Colon (tissue), 2 donors: Measurements from ENCODE around the gene EPS8.

ENCODE experiments used
- FAIRE-seq: peaks from 2 replicates; lab custom pipeline; 2012; peaks lifted over from hg19 to GRCh38; lab: Jason Lieb, UNC
- donor health status: control.
- donor health status: control.

EPS8 gene

DNA sequence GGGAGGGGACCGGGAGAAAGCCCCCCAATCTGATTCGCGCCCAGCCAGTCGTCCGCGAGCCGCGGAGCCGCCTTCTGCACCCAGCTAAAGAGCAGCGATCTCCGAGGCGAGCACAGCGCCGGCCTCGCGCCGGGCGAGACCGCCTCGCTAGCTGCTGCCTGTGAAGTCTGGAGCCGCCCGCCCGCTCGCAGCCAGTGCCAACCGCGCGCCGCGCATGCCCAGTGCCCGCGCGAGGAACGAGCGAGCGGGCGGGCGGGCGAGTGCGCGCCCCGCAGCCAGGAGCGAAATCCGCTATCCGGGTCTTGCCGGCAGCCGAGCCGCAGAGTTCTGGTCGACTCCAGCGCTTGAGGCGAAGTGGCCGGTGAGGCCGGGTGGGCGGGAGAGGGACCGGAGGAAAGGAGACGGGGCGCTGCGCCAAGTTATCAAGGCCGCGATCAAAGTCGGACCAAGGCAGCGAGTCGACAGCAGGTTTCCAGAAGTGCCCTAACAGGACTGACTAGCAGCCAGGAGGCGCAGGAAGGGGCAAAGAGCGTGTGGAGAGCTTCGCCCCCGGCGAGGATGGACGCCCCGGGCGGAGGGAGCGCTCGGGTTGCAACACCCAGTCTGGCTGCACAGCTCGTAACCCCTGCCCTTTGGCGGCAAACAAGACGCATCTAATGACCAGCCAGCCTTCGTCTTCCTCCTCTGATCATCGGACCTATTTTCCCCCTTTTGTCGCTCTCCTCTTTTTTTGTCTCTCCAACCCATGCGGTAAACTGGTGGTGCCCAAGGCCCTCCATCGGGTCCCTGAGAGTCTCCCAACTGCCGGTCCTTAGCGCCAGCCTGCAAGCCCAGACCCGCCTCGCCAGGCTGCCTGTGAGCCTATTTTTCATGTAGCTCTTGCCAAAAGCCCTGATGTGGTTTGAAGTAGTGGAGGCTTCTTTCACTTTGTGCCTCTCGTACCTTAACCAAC, at the start of gene EPS8:
TSS of gene EPS8 (minus strand) at position 169 of the 952 bp plus-strand sequence. CDS start 106,437 bp downstream, outside the sequence.
- FAIRE-seq = no peak

DNA sequence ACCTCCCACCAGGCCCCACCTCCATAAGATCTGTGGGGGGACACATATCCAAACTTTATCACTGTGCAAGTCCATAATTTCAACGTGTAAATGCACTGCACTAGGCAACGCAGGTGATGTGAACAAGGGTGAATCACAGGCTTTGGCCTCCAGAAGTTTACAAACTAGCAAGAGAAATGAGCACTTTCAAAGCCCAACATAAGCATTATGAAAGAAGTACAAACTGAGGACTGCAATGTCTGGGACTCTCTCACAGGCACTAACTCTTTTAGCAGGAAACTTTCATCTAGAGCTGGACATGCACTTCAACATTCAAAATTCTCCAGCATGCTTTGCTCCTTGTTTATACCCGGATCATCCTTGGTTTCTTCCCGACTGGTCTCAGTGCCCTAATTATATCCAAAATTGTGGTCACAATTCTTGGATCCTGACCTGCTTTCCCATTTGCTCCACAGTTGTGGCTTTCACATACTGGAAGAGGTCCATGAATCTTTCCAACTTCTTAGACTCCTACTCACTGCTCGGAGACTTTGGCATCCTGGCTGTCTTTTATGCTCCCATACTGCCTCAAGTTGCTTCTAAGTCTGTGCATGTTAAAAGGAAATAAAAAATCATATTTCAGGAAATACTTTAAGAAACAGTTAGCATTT, 48.1 kb upstream of the EPS8 start:
- FAIRE-seq = no peak

DNA sequence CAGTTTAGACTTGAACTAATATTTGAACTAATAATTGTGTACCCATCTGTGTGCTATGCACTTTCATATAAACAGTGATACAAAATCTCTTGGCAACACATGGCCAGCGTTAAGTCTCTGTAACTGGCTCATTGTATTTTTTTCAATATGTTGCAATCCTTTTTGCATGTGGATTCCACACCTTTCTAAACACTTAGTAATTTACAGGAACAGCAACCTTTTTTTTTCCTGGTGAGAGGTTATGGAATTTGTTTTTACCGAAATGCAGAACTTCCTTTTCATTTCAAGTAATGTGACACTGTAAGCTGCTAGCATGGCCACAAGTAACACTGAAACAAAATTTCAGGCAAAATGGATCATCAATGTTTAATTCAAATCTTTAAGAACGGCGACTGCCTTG, 45.4 kb upstream of the EPS8 start:
- no peak for FAIRE-seq

DNA sequence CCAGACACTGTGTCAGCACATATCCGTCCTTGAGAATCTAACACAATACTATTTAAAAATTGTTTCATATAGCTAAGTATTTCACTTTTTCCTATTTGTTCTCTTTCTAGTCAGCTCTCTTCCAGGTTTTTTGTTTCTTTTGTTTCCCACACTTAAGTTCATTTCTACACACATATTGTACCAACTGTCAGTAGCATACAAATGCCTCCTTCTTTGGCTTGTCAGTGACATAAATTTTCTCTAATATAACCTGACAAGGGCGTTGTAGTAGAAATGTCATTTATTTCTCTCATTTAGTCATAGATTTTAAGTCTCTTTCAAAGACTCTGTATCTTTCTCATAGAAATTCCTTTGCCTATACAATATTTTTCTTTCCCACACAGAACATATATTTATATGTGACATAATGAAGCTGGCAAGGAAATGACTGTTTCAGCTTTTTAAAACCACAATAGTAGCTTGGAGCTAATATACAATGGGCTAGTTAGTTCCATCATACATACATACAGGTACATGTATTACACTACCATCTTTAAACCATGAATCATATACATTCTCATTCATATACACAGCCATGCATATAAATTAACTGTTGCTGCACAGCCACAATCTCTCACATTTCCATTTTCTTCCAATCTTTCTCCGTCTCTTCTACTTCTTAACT, 42.3 kb upstream of the EPS8 start:
- no peak for FAIRE-seq

DNA sequence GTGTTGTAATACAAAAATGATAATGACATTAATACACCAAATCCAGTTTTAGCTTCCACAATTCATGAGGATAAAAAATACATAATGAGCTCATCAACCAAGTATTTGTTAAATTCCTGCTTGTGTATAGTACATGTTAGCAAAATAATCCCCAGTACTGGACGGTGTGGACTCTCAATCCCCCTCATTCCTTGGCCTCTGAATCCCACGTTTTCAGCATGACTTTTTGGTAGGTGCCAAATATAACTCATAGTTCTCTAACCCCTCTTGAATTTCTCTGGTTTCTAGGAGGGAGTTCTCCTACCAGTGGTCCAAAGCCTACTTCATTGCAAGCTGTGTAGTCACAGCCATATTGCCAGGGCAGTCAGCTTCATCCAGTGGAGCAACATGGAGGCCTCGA, 41.4 kb upstream of the EPS8 start:
- no peak for FAIRE-seq

DNA sequence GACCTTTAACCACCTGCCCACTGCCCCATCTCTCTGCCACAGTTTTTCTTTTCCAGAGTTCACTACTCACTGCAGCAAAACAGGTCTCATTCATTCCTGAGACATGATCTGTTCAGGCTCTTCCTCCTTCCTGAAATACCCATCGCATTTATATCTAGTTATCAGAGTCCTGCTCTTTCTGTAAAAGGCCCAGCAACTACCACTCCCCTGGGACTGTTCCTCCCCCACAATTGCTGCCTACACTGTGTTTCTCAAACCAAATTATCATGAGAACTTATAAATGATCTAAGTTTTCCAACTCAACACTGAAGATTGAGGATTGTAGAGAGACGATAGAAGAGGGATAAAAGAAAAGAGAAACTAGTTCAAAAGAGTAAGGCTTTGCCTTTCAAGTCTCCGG, 40.8 kb upstream of the EPS8 start:
- FAIRE-seq = no peak

DNA sequence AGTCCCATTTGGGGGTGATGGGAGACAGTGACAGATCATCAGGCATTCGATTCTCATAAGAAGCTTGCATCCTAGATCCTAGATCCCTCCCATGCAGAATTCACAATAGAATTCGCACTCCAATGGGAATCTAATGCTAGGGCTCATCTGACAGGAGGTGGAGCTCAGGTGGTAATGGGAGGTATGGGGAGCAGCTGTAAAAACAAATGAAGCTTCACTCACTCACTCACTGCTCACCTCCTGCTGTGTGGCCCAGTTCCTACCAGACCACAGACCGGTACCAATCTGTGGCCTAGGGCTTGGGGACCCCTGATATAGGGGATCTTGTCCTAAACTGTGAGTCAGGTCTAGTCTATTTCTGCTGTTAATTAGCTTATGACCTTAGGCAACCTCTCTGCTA, 40.1 kb upstream of the EPS8 start:
- no peak for FAIRE-seq

DNA sequence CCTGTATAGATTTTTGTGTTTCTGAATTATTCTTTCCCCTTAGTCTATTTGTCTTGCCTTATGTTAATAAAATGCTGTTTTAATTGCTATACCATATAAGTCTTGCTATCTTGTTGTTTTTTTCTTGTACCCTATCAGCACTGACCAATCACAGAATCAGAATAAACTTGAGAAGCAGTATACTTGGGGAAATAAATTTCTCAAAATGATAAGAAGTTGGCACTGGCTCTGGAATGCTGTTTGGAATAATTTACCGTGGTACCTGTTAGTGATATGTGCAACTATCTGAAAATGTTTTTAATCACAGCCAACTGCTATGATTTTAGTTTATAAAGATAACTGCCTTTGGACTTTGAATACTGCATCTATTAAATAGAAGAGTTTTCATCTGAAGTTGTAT, 37.9 kb upstream of the EPS8 start:
- peak; percentile 57 for FAIRE-seq

DNA sequence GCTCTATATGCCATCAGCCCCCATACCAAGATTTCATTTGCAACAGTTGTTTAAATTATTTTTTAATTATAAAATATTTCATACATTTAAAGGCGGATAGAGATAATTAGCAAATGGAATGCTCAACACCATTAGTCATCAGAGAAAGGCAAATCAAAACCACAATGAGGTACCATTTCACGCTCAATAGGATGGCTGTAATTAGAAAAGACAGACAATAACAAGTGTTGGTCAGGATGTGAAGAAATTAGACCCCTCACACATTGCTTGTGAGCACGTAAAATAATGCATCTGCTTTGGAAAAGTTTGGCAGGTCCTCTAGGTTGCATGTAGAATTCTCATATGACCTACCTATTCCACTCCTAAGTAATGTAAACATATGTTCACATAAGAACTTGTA, 35.3 kb upstream of the EPS8 start:
- FAIRE-seq = no peak

DNA sequence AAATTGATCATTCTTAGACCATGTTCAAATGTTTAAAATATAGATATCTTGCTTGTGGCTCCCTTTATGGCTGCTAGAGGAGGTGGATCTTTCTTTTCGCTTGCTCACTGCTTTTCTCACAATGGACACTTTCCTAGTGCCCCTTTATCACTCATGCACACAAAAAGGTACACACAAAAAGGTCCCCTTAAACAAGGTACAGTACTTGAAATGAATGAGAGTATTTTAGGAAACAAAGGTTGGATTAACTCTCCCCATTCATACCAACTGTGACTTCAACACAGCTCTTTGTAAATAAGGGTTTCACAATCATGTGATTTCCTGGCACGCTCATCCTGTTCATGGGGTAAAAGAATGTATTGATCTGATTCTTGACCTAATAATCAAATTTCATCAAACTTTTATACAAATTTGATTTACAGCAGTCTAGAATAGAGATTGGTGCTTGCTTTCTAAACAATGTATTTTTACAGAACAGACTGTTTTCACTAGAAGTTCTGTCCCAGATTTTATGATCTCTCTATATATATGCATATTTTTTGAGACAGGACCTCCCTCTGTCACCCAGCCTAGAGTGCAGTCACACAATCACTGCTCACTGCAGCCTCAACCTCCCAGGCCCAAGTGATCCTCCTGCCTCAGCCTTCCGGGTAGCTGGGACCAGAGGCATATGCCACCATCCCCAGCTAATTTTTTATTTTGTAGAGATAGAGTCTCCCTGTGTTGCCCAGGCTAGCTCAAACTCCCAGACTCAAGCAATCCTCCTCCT, 34.4 kb upstream of the EPS8 start:
- no peak for FAIRE-seq

DNA sequence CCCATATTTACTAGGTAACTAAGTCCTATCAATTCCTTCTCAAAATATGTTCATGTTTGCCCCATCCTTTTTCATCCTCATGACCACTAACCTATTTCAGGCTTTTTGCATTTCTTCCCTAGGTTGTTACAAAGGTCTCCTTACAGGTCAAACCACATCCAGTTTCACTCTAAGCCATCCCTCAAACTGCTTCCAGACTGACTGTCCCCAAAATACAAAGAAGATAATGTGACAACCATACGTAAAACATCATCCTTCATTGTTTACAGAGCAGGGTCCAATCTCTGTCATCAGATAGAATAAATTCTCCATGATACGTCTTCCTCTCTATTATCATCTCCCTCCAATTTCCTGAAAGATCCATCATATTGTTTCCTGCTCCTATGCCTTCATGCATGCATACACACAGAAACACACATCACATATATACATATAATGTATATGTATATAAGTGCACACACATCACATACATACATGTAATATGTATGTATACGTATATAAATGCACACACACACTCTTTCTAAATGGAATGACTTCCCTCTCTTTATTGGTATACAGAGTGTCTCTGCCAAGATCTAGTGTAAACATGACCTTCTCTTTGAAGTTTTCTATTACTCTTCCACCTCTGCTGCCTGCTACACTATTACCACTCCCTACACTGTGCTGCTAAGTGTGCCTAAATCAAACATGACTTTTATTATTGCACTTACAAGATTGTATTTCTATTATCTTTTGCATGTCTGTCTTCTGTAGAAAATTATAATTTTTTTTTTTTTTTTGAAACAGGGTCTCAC, 30.7 kb upstream of the EPS8 start:
- no peak for FAIRE-seq

DNA sequence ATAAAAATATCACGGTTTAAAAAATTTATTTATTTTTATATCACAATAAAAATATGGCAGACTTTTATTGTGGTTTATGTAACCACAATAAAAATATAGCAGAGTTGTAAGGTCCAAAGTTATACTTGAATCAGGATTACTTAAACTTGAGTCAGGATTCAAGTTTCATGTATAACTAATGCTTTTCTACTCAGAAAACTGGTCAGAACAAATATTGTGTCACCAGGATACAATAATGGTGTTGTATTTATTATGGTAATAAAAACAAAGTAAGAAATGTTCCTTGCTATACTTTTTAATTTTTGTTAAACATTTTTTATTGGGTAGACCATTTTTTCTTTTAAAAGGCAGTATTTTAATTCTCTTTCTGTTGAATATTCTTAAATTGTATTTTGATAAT, 29.2 kb upstream of the EPS8 start:
- FAIRE-seq = peak; percentile 69

DNA sequence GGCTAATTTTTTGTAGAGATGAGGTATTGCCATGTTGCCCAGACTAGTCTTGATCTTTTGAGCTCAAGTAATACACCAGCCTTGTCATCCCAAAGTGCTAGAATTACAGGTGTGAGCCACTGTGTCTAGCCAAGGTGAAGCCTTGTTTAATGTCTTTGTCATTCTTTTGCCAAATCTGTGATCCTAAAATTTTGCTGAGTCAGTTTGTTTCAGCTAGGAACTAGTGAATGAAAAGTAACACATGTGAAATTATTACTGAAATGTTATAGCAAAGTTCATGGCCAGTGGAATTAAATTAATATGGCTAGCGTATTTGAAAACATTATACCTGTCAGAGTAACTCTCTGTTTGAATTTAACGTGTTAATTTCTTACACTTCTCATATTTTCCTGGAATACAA, 26.5 kb upstream of the EPS8 start:
- no peak for FAIRE-seq

DNA sequence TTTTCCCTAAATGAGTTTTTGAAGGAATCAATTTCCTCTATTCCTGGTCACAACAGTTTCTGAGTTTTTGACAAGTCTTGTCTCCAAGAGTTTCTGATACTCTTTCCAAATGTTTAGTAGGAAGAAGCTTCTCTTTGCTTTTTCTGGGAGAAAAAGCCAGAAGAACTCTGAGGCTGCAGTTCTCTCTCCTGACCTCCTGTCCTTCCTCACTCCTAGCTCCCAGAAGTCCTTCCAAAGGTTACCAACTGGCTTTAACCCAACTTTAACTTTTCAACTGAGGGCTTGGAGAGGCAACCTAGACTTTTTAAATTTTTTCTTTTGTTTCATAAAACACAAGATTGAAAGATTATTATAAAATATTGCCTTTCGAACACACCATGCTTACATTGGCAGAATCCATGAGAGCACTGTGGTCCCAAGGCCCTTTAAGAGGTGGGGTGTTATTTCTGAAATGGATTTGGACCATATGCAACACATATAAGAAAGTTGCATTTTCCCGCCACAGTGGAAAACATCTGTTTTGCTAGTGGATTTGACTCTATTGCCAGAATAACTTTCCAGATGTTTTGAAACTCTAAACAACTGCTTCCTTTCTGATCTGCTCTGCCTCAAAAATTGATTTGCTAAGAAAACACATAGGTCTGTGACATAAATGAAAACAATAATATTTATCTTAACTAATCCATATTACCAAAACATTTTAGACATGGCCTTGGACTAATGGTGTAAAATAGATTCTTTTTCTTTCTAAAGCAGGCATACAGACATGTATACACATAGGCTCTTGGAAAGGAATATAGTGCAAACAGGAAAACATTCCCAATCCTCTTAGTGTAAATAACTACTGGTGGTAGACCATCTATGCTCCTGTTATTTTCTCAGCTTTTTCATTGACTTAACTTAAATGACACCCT, 22.3 kb upstream of the EPS8 start:
- FAIRE-seq = no peak

DNA sequence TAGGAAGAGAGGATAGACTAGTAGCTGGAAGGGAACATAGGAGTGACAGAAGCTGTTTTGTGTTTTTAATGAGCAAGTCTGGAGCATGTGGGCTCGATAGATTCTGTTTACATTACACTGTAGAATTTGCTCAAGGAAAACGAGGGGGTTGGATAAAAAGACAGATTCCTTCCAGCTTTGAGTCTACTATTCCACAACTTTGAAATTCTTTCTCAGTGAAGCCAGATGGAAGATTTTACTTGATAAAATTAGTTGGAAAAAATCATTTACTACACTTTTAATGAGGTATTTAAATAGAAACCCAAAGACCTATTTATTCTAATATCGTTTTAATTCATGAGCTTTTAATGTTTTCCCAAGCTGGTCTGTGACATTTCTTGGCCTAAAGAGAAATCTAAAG, 19.5 kb upstream of the EPS8 start:
- no peak for FAIRE-seq

DNA sequence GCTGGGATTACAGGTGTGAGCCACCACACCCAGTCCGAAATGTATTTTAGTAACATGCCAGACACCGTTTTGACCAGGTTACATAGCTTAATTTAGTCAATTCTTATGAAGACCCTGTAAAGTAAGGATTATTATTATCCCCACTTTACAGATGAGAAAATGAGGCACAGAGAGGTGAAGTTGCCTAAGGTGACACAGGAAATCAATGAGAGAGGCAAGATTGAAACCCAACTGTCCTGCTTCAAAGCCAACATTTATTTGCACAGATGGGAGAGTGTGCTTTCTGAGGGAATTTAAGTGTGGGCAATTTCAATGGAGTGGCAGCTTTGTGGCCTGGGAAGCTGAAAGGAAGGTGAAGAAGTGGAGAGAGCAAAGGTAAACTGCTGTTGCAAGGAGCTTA, 19.1 kb upstream of the EPS8 start:
- FAIRE-seq = no peak

DNA sequence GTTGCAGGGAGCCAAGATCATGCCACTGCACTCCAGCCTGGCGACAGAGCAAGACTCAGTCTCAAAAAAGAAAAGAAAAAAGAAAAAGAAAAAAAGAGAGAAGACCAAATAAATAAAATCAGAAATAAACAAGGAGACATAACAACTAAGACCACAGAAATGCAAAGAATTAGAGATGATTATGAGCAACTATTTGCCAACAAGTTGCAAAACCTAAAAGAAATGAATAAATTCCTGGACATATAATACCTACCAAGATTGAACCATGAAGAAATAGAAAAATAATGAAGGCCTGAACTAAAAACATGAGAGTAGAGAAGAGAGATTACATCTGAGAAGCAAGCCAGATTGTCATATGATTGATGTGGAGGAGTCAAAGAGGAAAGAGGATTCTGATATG, 17.6 kb upstream of the EPS8 start:
- FAIRE-seq = no peak

DNA sequence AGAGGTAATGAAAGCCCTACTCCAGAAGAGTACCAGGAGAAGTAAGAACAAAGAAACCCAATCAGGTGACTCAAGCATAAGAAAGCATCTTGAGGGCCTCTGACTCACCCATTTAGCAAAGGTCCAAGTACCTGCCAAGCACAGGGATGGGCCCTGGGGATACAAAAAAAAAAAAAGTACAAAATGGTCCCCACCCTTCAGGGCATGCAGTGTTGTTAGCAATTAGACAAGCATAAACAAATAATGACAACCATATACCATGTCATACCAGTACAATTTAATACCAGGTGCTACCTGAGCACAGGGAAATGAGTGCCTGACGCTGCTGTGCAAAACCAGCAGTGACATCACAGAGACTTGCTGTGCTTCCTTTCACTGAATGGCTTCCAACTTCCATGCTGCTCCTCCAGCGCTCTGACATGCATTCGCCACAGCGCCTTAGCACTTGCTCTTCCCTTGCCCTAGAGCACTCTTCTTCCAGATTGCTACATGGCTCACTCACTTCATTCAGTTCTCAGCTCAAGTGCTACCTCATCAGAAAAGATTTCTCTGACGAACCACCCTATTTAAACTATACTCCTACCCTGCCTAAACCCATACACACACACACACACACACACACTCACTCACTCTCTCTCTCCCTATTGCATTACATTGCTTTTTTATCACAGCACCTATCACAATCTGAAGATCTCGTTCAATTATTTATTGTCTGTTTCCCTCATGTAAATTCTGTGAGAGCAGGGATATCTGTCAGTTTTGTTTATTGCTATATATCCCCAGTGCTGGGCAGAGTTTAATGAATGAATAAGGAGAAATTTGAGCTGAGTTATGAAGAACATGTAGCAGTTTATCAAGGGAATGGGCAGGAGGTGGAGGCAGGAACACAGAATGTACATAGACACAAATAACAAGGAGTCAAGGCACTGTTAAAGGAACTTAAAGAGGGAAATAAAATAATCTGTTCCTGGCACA, 12.9 kb upstream of the EPS8 start:
- no peak for FAIRE-seq

DNA sequence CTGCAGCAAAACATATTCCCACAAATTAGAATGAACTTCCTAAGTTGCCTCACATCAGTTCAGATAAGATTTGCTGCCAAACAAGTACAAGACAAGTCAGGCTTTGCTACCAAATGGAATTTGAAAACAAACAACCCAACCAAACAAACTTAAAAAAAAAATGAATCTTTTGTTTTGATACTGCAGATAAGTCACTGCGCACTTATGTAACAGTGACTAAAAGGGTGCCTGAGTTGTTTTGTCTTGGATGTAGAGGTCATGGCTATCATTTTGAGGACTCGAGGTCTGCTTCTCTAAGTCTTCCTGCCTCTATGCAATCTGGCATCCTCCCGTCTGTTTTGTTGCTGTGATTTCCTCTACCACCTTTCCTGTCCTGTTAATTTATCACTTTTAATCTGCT, 11.1 kb upstream of the EPS8 start:
- FAIRE-seq = no peak
